DND-41 (cell line): ENCODE data around the gene RBFOX2.

ENCODE experiments used
- ATAC-seq: fragments of 200-7000 bp; cut with Tn5 transposase; 3 replicates; pipeline ENCODE4 v1.9.1; 2021; ENCODE audit warnings: low read depth; ENCODE audit not compliant: insufficient read depth
- DNase-seq: peaks from one replicate; pipeline ENCODE4 v3.0.0-alpha.2; 2020
- H2AFZ ChIP-seq: 2 replicates; pipeline ENCODE4 v1.6.0; 2012; ENCODE audit warnings: low read depth, low read length
- H3K27ac ChIP-seq: 2 replicates; pipeline ENCODE4 v1.5.1; 2012; ENCODE audit warnings: low read length, inconsistent platforms
- H3K27me3 ChIP-seq: fragments of 200-600 bp; sonication (generic); 2 replicates; pipeline ENCODE4 v1.6.0; 2012; ENCODE audit warnings: low read length, mild to moderate bottlenecking, inconsistent platforms; ENCODE audit not compliant: insufficient read depth, poor library complexity
- H3K36me3 ChIP-seq: 2 replicates; pipeline ENCODE4 v1.5.1; 2012; ENCODE audit warnings: low read length, inconsistent platforms; ENCODE audit not compliant: insufficient read depth
- H3K4me1 ChIP-seq: 2 replicates; pipeline ENCODE4 v1.5.1; 2012; ENCODE audit warnings: mild to moderate bottlenecking, low read length; ENCODE audit not compliant: insufficient read depth
- H3K4me2 ChIP-seq: 2 replicates; pipeline ENCODE4 v1.6.0; 2012; ENCODE audit warnings: mild to moderate bottlenecking, moderate library complexity, low read length, inconsistent platforms; ENCODE audit not compliant: insufficient read depth
- H3K4me3 ChIP-seq, 2 experiments: fragments of 200-600 bp in 1 of 2; shearing (Covaris generic) in 1 of 2; 2 replicates each; pipeline ENCODE4 v1.5.1; 2012 to 2016; ENCODE audit warnings: inconsistent platforms in 2 of 2, low read length in 2 of 2, mild to moderate bottlenecking in 2 of 2, low read depth in 1 of 2, moderate library complexity in 1 of 2
- H3K79me2 ChIP-seq: 2 replicates; pipeline ENCODE4 v1.6.0; 2012; ENCODE audit warnings: low read length, inconsistent platforms; ENCODE audit not compliant: insufficient read depth
- H3K9ac ChIP-seq: 2 replicates; pipeline ENCODE4 v1.6.0; 2012; ENCODE audit warnings: low read depth, mild to moderate bottlenecking, inconsistent platforms, low read length, moderate library complexity
- H3K9me3 ChIP-seq: 2 replicates; pipeline ENCODE4 v1.5.1; 2012; ENCODE audit warnings: low read length, moderate library complexity, mild to moderate bottlenecking, inconsistent platforms; ENCODE audit not compliant: insufficient read depth, severe bottlenecking
- H4K20me1 ChIP-seq: 2 replicates; pipeline ENCODE4 v1.6.0; 2012; ENCODE audit warnings: low read length; ENCODE audit not compliant: insufficient read depth
- CTCF ChIP-seq: IDR thresholded peaks from 2 replicates; pipeline ENCODE4 v1.5.1; 2012; ENCODE audit warnings: borderline replicate concordance, low read length, moderate library complexity, mild to moderate bottlenecking; ENCODE audit not compliant: poor library complexity, severe bottlenecking; ENCODE audit errors: extremely low read depth
- EZH2 ChIP-seq: IDR thresholded peaks from 3 replicates; pipeline ENCODE4 v1.6.1; 2012; ENCODE audit warnings: borderline replicate concordance, low read depth, mild to moderate bottlenecking, moderate library complexity, low read length, inconsistent platforms; ENCODE audit not compliant: severe bottlenecking

Gene RBFOX2

GRCh38 chr22:36015811-36016529 lies 12.7 kb downstream of the RBFOX2 start:
- H3K9ac ChIP-seq: no peak overlapping the region
- no peak for ATAC-seq
- no peak overlapping the region for H3K27ac ChIP-seq
- no peak for DNase-seq
- H3K4me2 ChIP-seq: no peak overlapping the region
- no peak overlapping the region for H3K4me3 ChIP-seq
- H3K36me3 ChIP-seq: no peaks in the 10 kb centered on the region
- H3K9me3 ChIP-seq: no peaks in the 10 kb centered on the region
- H4K20me1 ChIP-seq: no peaks in the 10 kb centered on the region
- H3K4me1 ChIP-seq: no peaks in the 10 kb centered on the region
- no peak for TF ChIP-seq CTCF
- TF ChIP-seq EZH2: no peak
- no peak overlapping the region for H2AFZ ChIP-seq
- H3K79me2 ChIP-seq: no peaks in the 10 kb centered on the region
- H3K27me3 ChIP-seq: peaks cover 10% of the 10 kb centered on the region

- ATAC-seq: no peak
- Histone ChIP-seq H3K79me2 (no peaks in the 10 kb centered on the region), H3K9ac (no peak overlapping the region), H3K36me3 (no peaks in the 10 kb centered on the region), H3K9me3 (no peaks in the 10 kb centered on the region), H2AFZ (no peak overlapping the region), H3K4me1 (no peaks in the 10 kb centered on the region), H3K27ac (no peak overlapping the region), H3K4me3 (no peak overlapping the region), H3K4me2 (no peak overlapping the region), H3K27me3 (peaks cover 10% of the 10 kb centered on the region), H4K20me1 (no peaks in the 10 kb centered on the region)
- no peak for DNase-seq
- TF ChIP-seq EZH2 (no peak), CTCF (no peak)
Observed at GRCh38 chr22:36015155-36015810, 13.3 kb downstream of the RBFOX2 start.

DNA sequence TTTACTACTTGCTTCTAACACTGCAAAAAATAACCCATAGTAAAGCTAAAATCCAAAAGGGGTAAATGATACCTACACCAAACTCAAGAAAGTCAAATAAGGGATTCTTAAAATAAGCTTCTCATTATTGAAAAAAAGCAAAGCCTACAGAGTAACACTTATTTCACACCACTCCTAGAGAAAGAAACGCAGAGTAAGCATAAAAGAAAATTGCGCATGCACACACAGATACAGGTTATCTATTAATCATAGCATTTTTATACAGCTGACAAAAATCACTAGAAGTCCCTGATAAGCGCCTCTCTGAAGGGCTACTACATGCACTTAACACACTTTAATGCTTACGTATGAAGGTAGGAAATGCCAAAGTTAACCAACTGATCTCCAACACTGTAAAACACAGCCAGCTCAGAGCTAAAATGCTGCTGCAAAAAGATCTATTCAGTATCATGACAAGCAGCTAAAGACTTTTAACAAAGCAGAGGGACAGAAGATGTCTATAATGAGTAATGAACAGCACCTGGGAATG lies 14.0 kb downstream of the RBFOX2 start:
- Histone ChIP-seq H3K9me3 (no peaks in the 10 kb centered on the region), H2AFZ (no peak overlapping the region), H3K4me2 (no peak overlapping the region), H3K79me2 (no peaks in the 10 kb centered on the region), H3K4me1 (no peaks in the 10 kb centered on the region), H3K9ac (no peak overlapping the region), H3K27me3 (peaks cover 10% of the 10 kb centered on the region), H3K27ac (no peak overlapping the region), H3K4me3 (no peak overlapping the region), H3K36me3 (no peaks in the 10 kb centered on the region), H4K20me1 (0 out of 2 replicates have a peak, but pooled peaks cover 4% of the 10 kb centered on the region)
- ATAC-seq (no peak), DNase-seq (no peak)
- TF ChIP-seq CTCF: no peak
- TF ChIP-seq EZH2: no peak
